ENCODE data around the gene PAPPA2. TPM values are rescaled to one million over a fixed set of nuclear protein-coding genes. Genes with fewer than 3 reads are reported as not detected.

PAPPA2 gene
- total and polyA plus RNA-seq, 2 donors (not counting 1 experiment from before 2014, with no cell fraction given) = not detected

- Histone ChIP-seq H4K20me1 (ENCODE audit: control insufficient read depth, insufficient read depth, low read length, poor library complexity, severe bottlenecking) (no peaks in the 10 kb centered on the region), H3K4me3 (ENCODE audit: control extremely low read depth in 1 of 5, extremely low read depth in 1 of 5, insufficient read depth in 1 of 5, low read depth in 2 of 5, low read length in 4 of 5) (no peak overlapping the region), H3K36me3 (replicated peaks in 1 of 2; ENCODE audit: control extremely low read depth in 1 of 2, control insufficient read depth in 1 of 2, extremely low read depth in 1 of 2, insufficient read depth in 2 of 2, low read length in 1 of 2) (no peaks in the 10 kb centered on the region), H3K9me3 (ENCODE audit: control extremely low read depth in 1 of 3, control insufficient read depth in 2 of 3, insufficient read depth in 1 of 3, low read length in 2 of 3) (no peaks in the 10 kb centered on the region), H2AFZ (ENCODE audit: insufficient read depth, low read depth, low read length, poor library complexity, severe bottlenecking) (no peak overlapping the region), H3K4me2 (replicated peaks; ENCODE audit: low read depth, low read length, poor library complexity, severe bottlenecking) (no peak overlapping the region), H3K4me1 (ENCODE audit: control insufficient read depth in 2 of 2, insufficient read depth in 2 of 2, low read length in 2 of 2) (no peaks in the 10 kb centered on the region), H3K79me2 (ENCODE audit: control insufficient read depth, insufficient read depth, low read length) (no peaks in the 10 kb centered on the region), H3K9ac (ENCODE audit: low read length) (no peak overlapping the region), H3K27me3 (replicated peaks in 1 of 4; ENCODE audit: control extremely low read depth in 1 of 4, control insufficient read depth in 3 of 4, insufficient read depth in 4 of 4, low read length in 3 of 4) (peaks cover 0 to 3% (median 0%) of the 10 kb centered on the region in 4 experiments), H3K27ac (ENCODE audit: low read length in 2 of 2) (no peak overlapping the region)
- Mint-ChIP-seq H3K4me3 (no peak overlapping the region), H3K4me1 (no peaks in the 10 kb centered on the region), H3K27me3 (peaks cover 19% of the 10 kb centered on the region), H3K9me3 (ENCODE audit: insufficient read depth) (no peaks in the 10 kb centered on the region), H3K27ac (no peak overlapping the region)
- intact Hi-C loops (cut with micrococcal nuclease) = no loop called here
- WGBS (ENCODE audit: insufficient coverage) = 100% methylated on average over 1 of the region's 1 CpG
- TF ChIP-seq CTCF (IDR thresholded peaks at IDR 0.05) (no peak), EZH2 (IDR thresholded peaks at IDR 0.05; ENCODE audit: borderline replicate concordance, insufficient read depth, low read depth, low read length, poor library complexity, severe bottlenecking) (no peak)
- POLR2A ChIA-PET = no interaction called here
- CTCF ChIA-PET = no interaction called here
- no peak for ATAC-seq (ENCODE audit: low read depth)
- DNase-seq = no peak
Measured at GRCh38 chr1:176847052-176847451, 384.1 kb downstream of the PAPPA2 start.

GRCh38 chr1:176849281-176849680, 386.3 kb downstream of the PAPPA2 start:
- Histone ChIP-seq H3K4me2 (replicated peaks; ENCODE audit: low read depth, low read length, poor library complexity, severe bottlenecking) (no peak overlapping the region), H2AFZ (ENCODE audit: insufficient read depth, low read depth, low read length, poor library complexity, severe bottlenecking) (no peak overlapping the region), H3K4me3 (ENCODE audit: control extremely low read depth in 1 of 5, extremely low read depth in 1 of 5, insufficient read depth in 1 of 5, low read depth in 2 of 5, low read length in 4 of 5) (no peak overlapping the region), H3K9me3 (ENCODE audit: control extremely low read depth in 1 of 3, control insufficient read depth in 2 of 3, insufficient read depth in 1 of 3, low read length in 2 of 3) (no peaks in the 10 kb centered on the region), H3K36me3 (replicated peaks in 1 of 2; ENCODE audit: control extremely low read depth in 1 of 2, control insufficient read depth in 1 of 2, extremely low read depth in 1 of 2, insufficient read depth in 2 of 2, low read length in 1 of 2) (no peaks in the 10 kb centered on the region), H3K4me1 (ENCODE audit: control insufficient read depth in 2 of 2, insufficient read depth in 2 of 2, low read length in 2 of 2) (no peaks in the 10 kb centered on the region), H3K9ac (ENCODE audit: low read length) (no peak overlapping the region), H3K27me3 (replicated peaks in 1 of 4; ENCODE audit: control extremely low read depth in 1 of 4, control insufficient read depth in 3 of 4, insufficient read depth in 4 of 4, low read length in 3 of 4) (no peaks in the 10 kb centered on the region), H3K27ac (ENCODE audit: low read length in 2 of 2) (no peak overlapping the region), H4K20me1 (ENCODE audit: control insufficient read depth, insufficient read depth, low read length, poor library complexity, severe bottlenecking) (no peaks in the 10 kb centered on the region), H3K79me2 (ENCODE audit: control insufficient read depth, insufficient read depth, low read length) (no peaks in the 10 kb centered on the region)
- no CpG with 5 or more reads among the region's 3 CpGs for WGBS (ENCODE audit: insufficient coverage)
- no peak overlapping the region for H3K27ac Mint-ChIP-seq
- no peak overlapping the region for H3K4me3 Mint-ChIP-seq
- ATAC-seq (ENCODE audit: low read depth) (no peak), DNase-seq (no peak)
- POLR2A ChIA-PET = no interaction called here
- no peaks in the 10 kb centered on the region for H3K9me3 Mint-ChIP-seq (ENCODE audit: insufficient read depth)
- TF ChIP-seq EZH2 (IDR thresholded peaks at IDR 0.05; ENCODE audit: borderline replicate concordance, insufficient read depth, low read depth, low read length, poor library complexity, severe bottlenecking) = no peak
- TF ChIP-seq CTCF (IDR thresholded peaks at IDR 0.05) = no peak
- intact Hi-C loops (cut with micrococcal nuclease) = no loop called here
- peaks cover 15% of the 10 kb centered on the region for H3K27me3 Mint-ChIP-seq
- CTCF ChIA-PET = no interaction called here
- no peaks in the 10 kb centered on the region for H3K4me1 Mint-ChIP-seq

Data from B cell (primary cell).